ENCODE results near the gene LRRC41.
"Not testable (repeated sequence)": the region's sequence is repeated elsewhere in the genome, so short reads cannot be mapped to it uniquely, and the experiment has no call there.

The LRRC41 gene

GRCh38 chr1:46241733-46242132, 61.7 kb downstream of the LRRC41 start:
- DNase-seq: not testable (repeated sequence)

- not testable (repeated sequence) for DNase-seq
Observed at GRCh38 chr1:46238865-46239264, 64.6 kb downstream of the LRRC41 start.

GRCh38 chr1:46236882-46237281, 66.5 kb downstream of the LRRC41 start:
- DNase-seq: no peak

GRCh38 chr1:46231231-46231630, 72.2 kb downstream of the LRRC41 start:
- DNase-seq: not testable (repeated sequence)

Data from amniotic stem cell (primary cell).